HG03342 (cell line): Measurements from ENCODE around the gene BOLA3.
"Not testable (repeated sequence)": the region's sequence is repeated elsewhere in the genome, so short reads cannot be mapped to it uniquely, and the experiment has no call there.

ENCODE experiments used
- ATAC-seq: cut with Tn5 transposase; IDR thresholded peaks from one replicate; pipeline ENCODE4 v1.9.1; 2021; ENCODE audit warnings: mild to moderate bottlenecking, moderate library complexity; ENCODE audit not compliant: unreplicated experiment

BOLA3 gene

GRCh38 chr2:74149570-74150319, 2.0 kb upstream of the BOLA3 start:
- no peak for ATAC-seq

DNA sequence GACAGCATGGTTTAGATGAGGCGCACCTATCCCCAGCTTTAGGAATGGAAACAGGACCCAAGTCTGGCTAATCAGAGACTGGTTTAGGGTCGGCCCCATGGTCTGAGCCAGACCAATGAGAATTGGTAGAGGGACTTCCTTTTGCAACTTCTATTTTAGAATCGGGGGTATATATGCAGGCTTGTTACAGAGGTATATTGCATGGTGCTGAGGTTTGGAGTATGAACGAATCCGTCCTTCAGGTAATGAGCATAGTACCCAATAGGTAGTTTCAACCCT, 1.5 kb upstream of the BOLA3 start:
- ATAC-seq = no peak

GRCh38 chr2:74148457-74149246, 940 bp upstream of the BOLA3 start:
- ATAC-seq = no peak

GRCh38 chr2:74146929-74147726, 584 bp downstream of the BOLA3 start:
- no peak for ATAC-seq

DNA sequence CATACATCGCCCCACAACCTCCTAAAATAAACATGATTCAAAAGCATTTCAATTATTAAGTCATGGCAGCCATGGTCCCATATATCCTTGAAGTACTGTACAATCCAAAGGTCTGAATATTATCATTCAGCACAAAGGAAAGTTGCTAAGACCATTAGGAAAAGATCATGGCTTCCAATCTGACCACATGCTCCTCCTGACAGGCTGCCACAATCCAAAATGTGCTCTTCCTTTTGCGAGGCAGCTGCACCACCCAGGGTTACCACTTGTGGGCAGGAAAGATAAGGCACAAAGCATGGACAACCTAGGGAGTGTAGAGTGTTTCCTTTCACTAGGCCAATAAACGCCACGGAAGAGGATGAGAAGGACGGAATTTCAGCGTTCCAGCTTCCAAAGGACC, 5.4 kb downstream of the BOLA3 start:
- ATAC-seq = no peak

DNA sequence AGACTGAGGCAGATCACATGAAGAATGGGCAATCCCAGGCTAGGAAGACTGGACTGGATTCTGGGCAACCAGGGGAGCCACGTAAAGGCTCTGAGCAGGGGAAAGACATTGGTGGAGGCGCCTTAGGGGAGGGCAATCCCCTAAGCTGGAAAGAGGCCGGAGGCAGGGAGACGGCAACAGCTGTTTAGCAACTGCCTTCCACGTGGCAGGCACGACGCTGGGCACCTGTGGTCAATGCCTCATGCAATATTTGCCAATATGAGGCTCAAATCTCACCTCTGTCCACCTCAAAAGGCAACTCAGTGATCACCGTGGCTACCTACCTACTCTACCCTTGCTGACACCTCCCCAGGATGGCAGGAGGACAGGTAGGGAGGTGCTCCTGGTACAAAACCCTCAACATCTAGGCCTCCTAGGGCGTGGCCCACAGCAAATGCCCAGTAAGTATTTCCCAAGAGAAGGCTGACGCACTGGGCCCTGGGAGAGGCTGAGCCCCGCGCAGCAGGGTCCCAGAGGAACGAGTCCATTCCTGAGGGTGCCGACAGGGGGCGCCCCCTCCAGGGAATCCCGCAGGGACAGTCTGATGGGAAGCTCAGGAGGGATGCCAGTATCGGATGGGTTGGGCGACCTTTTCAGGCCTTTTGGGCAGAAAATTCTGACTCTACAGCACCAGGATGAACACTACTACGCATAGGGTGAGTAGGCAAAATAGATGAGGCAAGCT, 8.9 kb downstream of the BOLA3 start:
- ATAC-seq = no peak

GRCh38 chr2:74137651-74138599, 9.8 kb downstream of the BOLA3 start:
- no peak for ATAC-seq

- ATAC-seq = no peak
These were observed 15.8 kb downstream of the BOLA3 start for GRCh38 chr2:74131901-74132300.

DNA sequence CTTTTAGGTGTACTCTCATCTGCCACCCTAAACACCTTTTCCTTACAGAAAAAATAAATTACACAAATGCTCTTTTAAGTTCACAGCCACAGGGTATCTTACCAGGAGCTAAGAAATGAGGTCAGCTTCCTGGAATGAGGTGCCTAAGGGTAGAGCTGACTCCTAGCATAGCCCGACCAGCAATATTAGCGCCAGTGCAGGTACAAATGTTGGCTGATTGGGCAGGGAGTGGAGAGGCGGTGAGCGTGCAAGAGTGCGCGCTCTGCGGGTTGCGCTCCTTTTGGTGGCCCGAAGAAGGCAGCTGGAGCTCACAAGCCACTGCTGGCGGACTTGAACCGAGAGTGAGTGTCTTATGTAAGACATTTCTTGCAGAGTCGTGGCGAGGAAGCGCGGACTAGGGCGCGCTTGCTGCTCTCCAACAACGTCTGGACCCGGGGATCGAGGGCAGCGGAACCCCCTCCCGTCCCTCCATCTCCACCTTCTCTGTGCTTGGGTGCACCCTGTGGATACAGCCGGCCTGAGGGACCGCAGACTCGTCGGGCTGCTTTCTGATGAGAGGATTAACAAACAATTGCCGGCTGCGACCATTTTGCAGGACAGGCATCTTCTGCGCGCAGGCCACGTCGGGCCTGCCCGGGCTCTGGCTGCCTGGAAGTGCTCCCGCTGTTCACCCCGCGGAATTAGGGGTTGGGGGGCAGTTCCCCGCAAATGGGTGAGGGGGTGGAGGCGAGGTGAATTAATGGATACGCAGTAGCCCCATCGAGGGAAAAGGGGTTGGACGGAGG, 17.3 kb downstream of the BOLA3 start:
- ATAC-seq = no peak

DNA sequence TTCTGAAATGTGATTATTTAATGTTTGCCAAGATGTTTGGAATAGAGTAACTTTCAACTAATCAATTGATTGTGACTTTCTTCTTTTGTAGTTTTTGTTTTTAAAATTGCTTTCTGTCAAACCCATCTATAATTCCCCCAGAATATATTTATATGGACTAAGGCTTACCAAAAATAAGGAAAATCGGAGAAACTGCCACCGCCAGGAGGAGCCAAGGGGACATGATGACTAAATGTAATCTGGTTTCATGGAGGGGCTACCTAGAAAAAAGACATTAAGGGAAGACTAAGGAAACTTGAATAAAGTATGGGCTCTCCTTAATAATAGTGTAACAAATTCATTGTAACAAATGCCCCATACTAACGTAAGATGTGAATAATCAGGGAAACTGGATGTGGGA, 19.5 kb downstream of the BOLA3 start:
- ATAC-seq = no peak

GRCh38 chr2:74123955-74124354, 23.8 kb downstream of the BOLA3 start:
- ATAC-seq = not testable (repeated sequence)

- ATAC-seq = not testable (repeated sequence)
These were observed 25.9 kb downstream of the BOLA3 start for GRCh38 chr2:74121846-74122245.

GRCh38 chr2:74119912-74120825, 27.5 kb downstream of the BOLA3 start:
- ATAC-seq = peak; percentile 96

DNA sequence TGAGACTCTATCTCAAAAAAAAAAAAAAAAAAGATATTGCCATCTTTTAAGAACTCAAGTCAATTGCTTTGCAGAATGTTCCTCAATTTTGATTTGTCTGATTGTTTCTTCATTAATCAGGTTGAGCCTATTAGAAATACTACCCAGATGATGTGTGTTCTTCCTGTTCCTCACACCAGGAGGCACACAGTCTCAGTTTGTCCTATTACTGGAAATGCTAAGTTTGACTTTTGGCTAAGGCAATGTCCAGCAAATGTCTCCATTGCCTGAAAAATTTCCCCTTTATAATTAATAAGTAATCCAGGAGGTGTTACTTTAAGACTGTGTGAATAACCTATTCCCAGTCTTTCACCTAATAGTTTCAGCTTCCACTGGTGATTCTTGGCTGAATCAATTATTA, 28.4 kb downstream of the BOLA3 start:
- no peak for ATAC-seq

GRCh38 chr2:74111380-74111779, 36.3 kb downstream of the BOLA3 start:
- ATAC-seq = no peak

- no peak for ATAC-seq
These were observed 37.2 kb downstream of the BOLA3 start for GRCh38 chr2:74110537-74110936.

DNA sequence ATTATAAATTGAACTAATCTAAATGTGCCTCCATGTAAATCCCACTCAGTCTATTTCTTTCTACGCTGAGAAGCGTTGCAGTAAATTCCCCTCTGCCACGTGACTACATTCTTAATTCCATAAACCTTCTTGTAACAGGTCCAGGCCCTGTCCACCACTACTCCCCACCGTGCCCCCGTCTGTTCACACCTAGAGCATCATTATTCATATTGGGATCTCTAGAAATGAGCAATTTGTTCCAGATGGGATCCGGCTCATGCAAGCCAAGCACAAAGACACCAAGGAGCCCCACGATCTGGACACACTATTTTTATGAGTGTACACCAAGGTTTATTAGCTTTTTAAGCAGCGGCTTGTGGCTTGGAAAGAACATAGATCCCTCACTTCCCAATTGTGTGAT, 38.2 kb downstream of the BOLA3 start:
- no peak for ATAC-seq

- no peak for ATAC-seq
These were observed 40.6 kb downstream of the BOLA3 start for GRCh38 chr2:74107071-74107470.
